GM21360 (cell line): ENCODE measurements around the gene DNAH17.

Experiments
- ATAC-seq: cut with Tn5 transposase; IDR thresholded peaks from one replicate; pipeline ENCODE4 v1.9.1; 2021; ENCODE audit warnings: mild to moderate bottlenecking, moderate library complexity; ENCODE audit not compliant: unreplicated experiment

DNAH17 gene

GRCh38 chr17:78607038-78607437 lies 29.8 kb upstream of the DNAH17 start:
- ATAC-seq, result no peak

GRCh38 chr17:78605886-78606285 lies 28.7 kb upstream of the DNAH17 start:
- no peak for ATAC-seq

- no peak for ATAC-seq
These were observed 28.2 kb upstream of the DNAH17 start for GRCh38 chr17:78605429-78605828.

GRCh38 chr17:78602246-78602645 lies 25.1 kb upstream of the DNAH17 start:
- ATAC-seq, result no peak

GRCh38 chr17:78601577-78602190 lies 24.5 kb upstream of the DNAH17 start:
- ATAC-seq, result no peak

GRCh38 chr17:78600181-78600721 lies 23.1 kb upstream of the DNAH17 start:
- ATAC-seq, result no peak

GRCh38 chr17:78599419-78599818 lies 22.2 kb upstream of the DNAH17 start:
- ATAC-seq, result no peak

- ATAC-seq, result no peak
These were observed 20.8 kb upstream of the DNAH17 start for GRCh38 chr17:78598013-78598471.

GRCh38 chr17:78596871-78597764 lies 19.9 kb upstream of the DNAH17 start:
- ATAC-seq, result no peak

GRCh38 chr17:78595135-78595810 lies 18.1 kb upstream of the DNAH17 start:
- no peak for ATAC-seq

DNA sequence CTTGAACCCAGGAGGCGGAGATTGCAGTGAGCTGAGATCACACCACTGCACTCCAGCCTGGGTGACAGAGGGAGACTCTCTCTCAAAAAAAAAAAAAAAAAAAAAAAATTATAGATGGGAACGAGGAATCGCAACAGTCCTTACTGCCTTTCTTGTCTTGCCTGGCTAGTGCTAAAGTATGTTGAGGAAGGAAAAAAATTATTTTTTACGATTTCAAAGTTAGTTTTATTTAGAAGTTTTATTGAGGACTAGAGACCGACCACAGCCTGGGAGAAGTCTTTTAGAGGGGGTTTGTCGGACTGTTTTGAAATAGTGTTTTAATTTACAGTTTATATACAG lies 15.8 kb upstream of the DNAH17 start:
- ATAC-seq, result no peak

DNA sequence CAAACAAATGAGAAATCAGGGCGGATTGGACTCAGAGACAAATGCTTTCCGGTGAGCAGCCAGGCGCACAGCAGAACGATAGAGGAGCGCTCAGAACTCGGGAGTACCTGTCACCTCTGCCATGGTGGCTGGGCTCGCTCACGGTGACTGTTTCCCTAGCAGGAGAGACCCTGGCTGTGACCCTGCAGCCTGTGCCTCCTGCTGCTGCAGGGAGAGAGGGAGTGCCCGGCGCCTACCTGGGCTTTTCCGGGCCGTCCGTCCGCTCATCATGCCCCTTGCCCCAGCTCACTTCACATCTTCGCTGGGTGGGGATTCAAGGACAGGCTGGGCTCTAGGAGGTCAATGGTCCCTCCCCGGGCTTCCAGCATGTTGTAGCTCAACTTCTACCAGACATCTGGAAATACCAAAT lies 14.1 kb upstream of the DNAH17 start:
- no peak for ATAC-seq

- ATAC-seq, result no peak
These were observed 12.7 kb upstream of the DNAH17 start for GRCh38 chr17:78589885-78590284.

DNA sequence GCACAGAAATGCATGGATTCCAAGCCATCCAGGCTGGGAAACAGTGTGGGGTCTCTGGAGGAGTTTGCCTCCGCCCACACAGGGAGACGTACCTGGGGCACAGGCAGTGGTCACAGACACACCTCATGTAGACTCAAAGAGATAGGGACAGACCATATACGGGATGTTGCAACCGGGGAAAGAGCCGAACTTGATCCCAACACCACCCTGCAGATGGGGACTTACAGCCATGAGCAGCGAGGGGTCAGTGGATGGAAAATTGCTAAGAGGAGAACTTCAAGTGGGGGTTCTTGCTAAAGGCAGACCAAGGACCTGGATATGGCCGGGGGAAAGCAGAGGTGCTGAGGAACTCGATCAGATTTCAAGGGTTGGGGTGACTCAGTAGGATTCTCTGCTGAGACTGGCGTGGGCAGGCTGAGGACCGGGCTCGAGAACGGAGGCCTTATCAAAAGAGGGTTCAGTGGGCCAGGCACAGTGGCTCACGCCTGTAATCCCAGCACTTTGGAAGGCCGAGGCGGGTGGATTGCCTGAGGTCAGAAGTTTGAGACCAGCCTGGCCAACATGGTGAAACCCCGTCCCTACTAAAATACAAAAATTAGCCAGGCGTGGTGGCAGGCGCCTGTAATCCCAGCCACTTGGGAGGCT lies 12.0 kb upstream of the DNAH17 start:
- ATAC-seq, result no peak

GRCh38 chr17:78588258-78589030 lies 11.2 kb upstream of the DNAH17 start:
- no peak for ATAC-seq

GRCh38 chr17:78585006-78585630 lies 7.9 kb upstream of the DNAH17 start:
- no peak for ATAC-seq

- no peak for ATAC-seq
These were observed 5.9 kb upstream of the DNAH17 start for GRCh38 chr17:78583091-78583490.

DNA sequence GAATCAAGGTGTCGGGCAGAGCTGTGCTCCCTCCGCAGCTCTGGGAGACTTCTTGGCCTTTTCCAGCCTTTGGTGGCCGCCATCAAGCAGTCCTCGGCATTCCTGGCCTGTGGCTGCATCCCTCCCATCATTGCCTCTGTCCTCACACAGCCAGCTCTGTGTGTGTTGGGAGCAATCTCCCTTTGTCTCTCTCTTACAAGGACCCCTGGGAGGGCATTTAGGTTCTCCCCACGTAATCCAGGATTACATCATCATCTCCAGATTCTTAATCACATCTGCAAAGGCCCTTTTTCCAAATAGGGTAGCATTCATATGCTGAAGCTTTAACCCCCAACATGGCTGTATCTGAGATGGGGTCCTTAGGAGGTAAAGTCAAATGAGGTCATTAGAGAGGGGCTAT lies 4.1 kb upstream of the DNAH17 start:
- no peak for ATAC-seq

DNA sequence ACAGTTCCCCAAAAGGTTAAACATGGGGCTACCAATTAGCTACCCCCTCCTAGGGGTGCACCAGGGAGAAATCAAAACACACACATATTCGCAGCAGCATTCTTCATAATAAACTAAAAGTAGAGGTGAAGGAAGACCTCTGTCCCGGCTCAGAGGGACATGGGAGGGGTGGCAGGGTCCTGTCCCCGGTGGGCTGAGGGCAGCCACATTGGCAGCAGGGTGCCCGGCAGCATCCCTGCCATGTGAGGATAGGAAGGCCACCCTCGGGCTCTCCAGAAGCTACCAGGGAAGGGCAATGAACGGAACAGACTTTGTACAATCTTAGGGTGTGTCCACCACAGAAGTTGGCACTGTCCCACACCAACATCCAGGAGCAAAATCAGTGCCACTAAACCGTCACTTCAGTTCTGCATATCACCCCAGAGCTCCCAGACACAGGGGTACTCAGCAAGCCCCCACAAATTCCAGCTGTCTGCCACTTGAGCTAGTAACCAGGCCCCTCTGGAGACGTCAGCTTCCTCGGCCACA lies 3.1 kb upstream of the DNAH17 start:
- no peak for ATAC-seq
